Measurements from ENCODE around the gene ZNF496.

GRCh38 chr1:247336390-247336789, 4.7 kb upstream of the ZNF496 start:
- TF ChIP-seq, protein P1, sequence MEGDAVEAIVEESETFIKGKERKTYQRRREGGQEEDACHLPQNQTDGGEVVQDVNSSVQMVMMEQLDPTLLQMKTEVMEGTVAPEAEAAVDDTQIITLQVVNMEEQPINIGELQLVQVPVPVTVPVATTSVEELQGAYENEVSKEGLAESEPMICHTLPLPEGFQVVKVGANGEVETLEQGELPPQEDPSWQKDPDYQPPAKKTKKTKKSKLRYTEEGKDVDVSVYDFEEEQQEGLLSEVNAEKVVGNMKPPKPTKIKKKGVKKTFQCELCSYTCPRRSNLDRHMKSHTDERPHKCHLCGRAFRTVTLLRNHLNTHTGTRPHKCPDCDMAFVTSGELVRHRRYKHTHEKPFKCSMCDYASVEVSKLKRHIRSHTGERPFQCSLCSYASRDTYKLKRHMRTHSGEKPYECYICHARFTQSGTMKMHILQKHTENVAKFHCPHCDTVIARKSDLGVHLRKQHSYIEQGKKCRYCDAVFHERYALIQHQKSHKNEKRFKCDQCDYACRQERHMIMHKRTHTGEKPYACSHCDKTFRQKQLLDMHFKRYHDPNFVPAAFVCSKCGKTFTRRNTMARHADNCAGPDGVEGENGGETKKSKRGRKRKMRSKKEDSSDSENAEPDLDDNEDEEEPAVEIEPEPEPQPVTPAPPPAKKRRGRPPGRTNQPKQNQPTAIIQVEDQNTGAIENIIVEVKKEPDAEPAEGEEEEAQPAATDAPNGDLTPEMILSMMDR (IDR thresholded peaks at IDR 0.05; ENCODE audit: low read length), result no peak
- TF ChIP-seq EZH2 (IDR thresholded peaks at IDR 0.05; ENCODE audit: borderline replicate concordance, low read length), result no peak
